Peyer's patch (tissue), 4 donors: ENCODE results near the gene SPRED2.

Source experiments
- POLR2A ChIP-seq, 2 donors: fragments of 450-650 bp; IDR thresholded peaks; one replicate each; pipeline ENCODE4 v1.5.1; 2017; ENCODE audit warnings: antibody characterized with exemption in 2 of 2, mild to moderate bottlenecking in 2 of 2, moderate library complexity in 2 of 2
- TF ChIP-seq, protein P1 (sequence below), 6 experiments: fragments of 450-650 bp in 4 of 6; fragments of 200-600 bp in 2 of 6; sonication (generic) in 1 of 6; IDR thresholded peaks; one replicate each; pipeline ENCODE4 v1.5.1; 2017 to 2019; ENCODE audit warnings: antibody characterized with exemption in 6 of 6, mild to moderate bottlenecking in 3 of 6, moderate library complexity in 1 of 6

DNA sequence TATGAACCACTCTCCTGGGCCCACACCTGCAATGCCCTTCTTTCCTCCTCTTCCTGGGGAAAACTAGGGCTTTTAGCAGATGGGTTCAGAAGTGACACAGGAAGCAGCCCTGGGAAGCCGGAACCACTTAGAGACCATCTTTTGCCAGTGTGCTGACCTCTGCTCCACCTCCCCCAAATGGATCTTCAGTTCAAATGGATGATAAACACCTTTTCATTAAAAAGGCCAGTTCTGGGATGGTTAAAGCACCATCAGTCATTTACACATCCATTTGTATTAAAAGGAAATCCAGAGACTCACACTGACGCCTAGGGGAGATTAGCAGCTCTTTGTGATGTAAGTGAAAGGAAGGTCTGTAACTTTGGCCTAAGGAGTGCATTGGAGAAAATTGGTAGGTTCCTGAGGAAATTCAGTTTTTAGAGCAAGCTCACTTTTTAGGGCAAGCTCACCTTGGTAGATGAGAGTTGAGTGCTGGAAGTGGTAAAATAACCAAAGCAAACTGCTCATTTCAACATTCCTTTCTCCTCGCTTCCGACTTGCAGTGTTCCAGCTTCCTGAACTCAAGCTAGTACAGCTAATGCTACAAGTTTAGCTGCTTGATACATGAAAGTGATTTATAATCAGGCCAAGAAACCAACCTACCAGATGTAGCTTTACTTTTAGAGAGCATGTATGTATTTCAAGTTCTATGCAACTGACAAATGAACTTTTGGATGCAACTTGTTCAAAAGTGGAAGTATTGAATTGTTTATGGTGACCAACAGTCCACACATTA lies 157.1 kb downstream of the SPRED2 start:
- TF ChIP-seq, protein P1, sequence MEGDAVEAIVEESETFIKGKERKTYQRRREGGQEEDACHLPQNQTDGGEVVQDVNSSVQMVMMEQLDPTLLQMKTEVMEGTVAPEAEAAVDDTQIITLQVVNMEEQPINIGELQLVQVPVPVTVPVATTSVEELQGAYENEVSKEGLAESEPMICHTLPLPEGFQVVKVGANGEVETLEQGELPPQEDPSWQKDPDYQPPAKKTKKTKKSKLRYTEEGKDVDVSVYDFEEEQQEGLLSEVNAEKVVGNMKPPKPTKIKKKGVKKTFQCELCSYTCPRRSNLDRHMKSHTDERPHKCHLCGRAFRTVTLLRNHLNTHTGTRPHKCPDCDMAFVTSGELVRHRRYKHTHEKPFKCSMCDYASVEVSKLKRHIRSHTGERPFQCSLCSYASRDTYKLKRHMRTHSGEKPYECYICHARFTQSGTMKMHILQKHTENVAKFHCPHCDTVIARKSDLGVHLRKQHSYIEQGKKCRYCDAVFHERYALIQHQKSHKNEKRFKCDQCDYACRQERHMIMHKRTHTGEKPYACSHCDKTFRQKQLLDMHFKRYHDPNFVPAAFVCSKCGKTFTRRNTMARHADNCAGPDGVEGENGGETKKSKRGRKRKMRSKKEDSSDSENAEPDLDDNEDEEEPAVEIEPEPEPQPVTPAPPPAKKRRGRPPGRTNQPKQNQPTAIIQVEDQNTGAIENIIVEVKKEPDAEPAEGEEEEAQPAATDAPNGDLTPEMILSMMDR (IDR thresholded peaks at IDR 0.05) = no peak
- no peak for TF ChIP-seq POLR2A (IDR thresholded peaks at IDR 0.05)
